Loucy (cell line): ENCODE measurements around the gene FSTL4.

Source experiments
- CTCF ChIP-seq: fragments of 200-600 bp; sonication (generic); conservative IDR thresholded peaks from 2 replicates; pipeline ENCODE4 v1.5.1; 2014; ENCODE audit warnings: mild to moderate bottlenecking, antibody characterized with exemption, low read length
- EZH2phosphoT487 ChIP-seq: fragments of 200-600 bp; IDR thresholded peaks from 2 replicates; pipeline ENCODE4 v1.6.1; 2018; ENCODE audit warnings: antibody characterized with exemption, mild to moderate bottlenecking, moderate library complexity, borderline replicate concordance

- TF ChIP-seq CTCF (peak; percentile 43), EZH2phosphoT487 (no peak)
These were observed 295.7 kb downstream of the FSTL4 start for GRCh38 chr5:133316346-133317343.
